Measurements from ENCODE around the gene RPL29.

The RPL29 gene

GRCh38 chr3:52024765-52025452 lies 29.2 kb upstream of the RPL29 start:
- DNase-seq, result no peak

- DNase-seq, result no peak
Measured at GRCh38 chr3:52023860-52024764, 28.4 kb upstream of the RPL29 start.

- DNase-seq, result no peak
Measured at GRCh38 chr3:52023101-52023770, 27.5 kb upstream of the RPL29 start.

GRCh38 chr3:52022323-52023100 lies 26.8 kb upstream of the RPL29 start:
- no peak for DNase-seq

GRCh38 chr3:52021489-52022268 lies 26.0 kb upstream of the RPL29 start:
- no peak for DNase-seq

- DNase-seq, result no peak
Measured at GRCh38 chr3:52020796-52021195, 25.1 kb upstream of the RPL29 start.

- DNase-seq, result no peak
Measured at GRCh38 chr3:52019352-52020080, 23.8 kb upstream of the RPL29 start.

- no peak for DNase-seq
Measured at GRCh38 chr3:52018319-52019000, 22.8 kb upstream of the RPL29 start.

- DNase-seq, result no peak
Measured at GRCh38 chr3:52017586-52017985, 21.9 kb upstream of the RPL29 start.

GRCh38 chr3:52015438-52016228 lies 19.9 kb upstream of the RPL29 start:
- no peak for DNase-seq

GRCh38 chr3:52014613-52015012 lies 18.9 kb upstream of the RPL29 start:
- DNase-seq, result no peak

GRCh38 chr3:52013802-52014598 lies 18.3 kb upstream of the RPL29 start:
- DNase-seq, result no peak

GRCh38 chr3:52012699-52013098 lies 17.0 kb upstream of the RPL29 start:
- DNase-seq, result no peak

- no peak for DNase-seq
Measured at GRCh38 chr3:52010431-52010830, 14.7 kb upstream of the RPL29 start.

- DNase-seq, result no peak
Measured at GRCh38 chr3:52007291-52007690, 11.6 kb upstream of the RPL29 start.

- DNase-seq, result no peak
Measured at GRCh38 chr3:52006820-52007133, 11.1 kb upstream of the RPL29 start.

GRCh38 chr3:52006017-52006819 lies 10.5 kb upstream of the RPL29 start:
- peak in 1 of 2 donors; percentile 62 for DNase-seq

GRCh38 chr3:52005571-52005986 lies 9.9 kb upstream of the RPL29 start:
- DNase-seq, result no peak
